Neuron (in vitro differentiated cells): ENCODE measurements around the gene PABPC3.

Source experiments
- H2AFZ ChIP-seq: one replicate; pipeline ENCODE4 v1.6.1; 2013; ENCODE audit warnings: low read depth, mild to moderate bottlenecking, inconsistent platforms, low read length, moderate library complexity
- H3K27me3 ChIP-seq: one replicate; pipeline ENCODE4 v1.6.1; 2013; ENCODE audit warnings: low read length; ENCODE audit not compliant: insufficient read depth
- H3K36me3 ChIP-seq: one replicate; pipeline ENCODE4 v1.6.1; 2013; ENCODE audit warnings: low read length; ENCODE audit not compliant: insufficient read depth
- H3K4me1 ChIP-seq: one replicate; pipeline ENCODE4 v1.6.1; 2013; ENCODE audit warnings: low read length; ENCODE audit not compliant: insufficient read depth
- H3K4me3 ChIP-seq: 2 replicates; pipeline ENCODE4 v1.5.1; 2013; ENCODE audit warnings: mild to moderate bottlenecking, low read length, moderate library complexity
- H3K9me3 ChIP-seq: one replicate; pipeline ENCODE4 v1.6.1; 2013; ENCODE audit warnings: low read length

Gene PABPC3

GRCh38 chr13:25118378-25118905, 22.5 kb downstream of the PABPC3 start:
- no peak overlapping the region for H3K4me3 ChIP-seq
- peaks cover 2% of the 10 kb centered on the region for H3K27me3 ChIP-seq
- H3K4me1 ChIP-seq: peaks cover 6% of the 10 kb centered on the region
- H2AFZ ChIP-seq: no peak overlapping the region
- no peaks in the 10 kb centered on the region for H3K9me3 ChIP-seq
- H3K36me3 ChIP-seq: no peaks in the 10 kb centered on the region

- H3K4me1 ChIP-seq: no peaks in the 10 kb centered on the region
- H3K27me3 ChIP-seq: no peaks in the 10 kb centered on the region
- H3K36me3 ChIP-seq: no peaks in the 10 kb centered on the region
- peaks cover 1% of the 10 kb centered on the region for H3K9me3 ChIP-seq
- H3K4me3 ChIP-seq: no peak overlapping the region
- H2AFZ ChIP-seq: no peak overlapping the region
Measured at GRCh38 chr13:25130944-25131343, 35.0 kb downstream of the PABPC3 start.

GRCh38 chr13:25131881-25132420, 36.0 kb downstream of the PABPC3 start:
- H3K27me3 ChIP-seq: peaks cover 6% of the 10 kb centered on the region
- peaks cover 4% of the 10 kb centered on the region for H3K4me1 ChIP-seq
- no peak overlapping the region for H2AFZ ChIP-seq
- peaks cover 1% of the 10 kb centered on the region for H3K9me3 ChIP-seq
- H3K4me3 ChIP-seq: no peak overlapping the region
- no peaks in the 10 kb centered on the region for H3K36me3 ChIP-seq

GRCh38 chr13:25132751-25133390, 36.9 kb downstream of the PABPC3 start:
- Histone ChIP-seq H3K36me3 (no peaks in the 10 kb centered on the region), H3K4me3 (no peak overlapping the region)

GRCh38 chr13:25135896-25136295, 40.0 kb downstream of the PABPC3 start:
- Histone ChIP-seq H3K4me1 (peaks cover 8% of the 10 kb centered on the region), H3K9me3 (peaks cover 1% of the 10 kb centered on the region), H3K4me3 (no peak overlapping the region), H3K27me3 (peaks cover 12% of the 10 kb centered on the region), H3K36me3 (no peaks in the 10 kb centered on the region), H2AFZ (no peak overlapping the region)

More at GRCh38 chr13:25132751-25133390, 36.9 kb downstream of the PABPC3 start:
- Histone ChIP-seq H2AFZ (no peak overlapping the region), H3K4me1 (peaks cover 8% of the 10 kb centered on the region), H3K27me3 (peaks cover 8% of the 10 kb centered on the region), H3K9me3 (peaks cover 1% of the 10 kb centered on the region)

- Histone ChIP-seq H3K4me1 (peaks cover 8% of the 10 kb centered on the region), H3K9me3 (peaks cover 1% of the 10 kb centered on the region), H3K4me3 (no peak overlapping the region), H3K27me3 (peaks cover 12% of the 10 kb centered on the region), H2AFZ (no peak overlapping the region), H3K36me3 (no peaks in the 10 kb centered on the region)
Measured at GRCh38 chr13:25136880-25137787, 41.2 kb downstream of the PABPC3 start.

- no peak overlapping the region for H2AFZ ChIP-seq
- peaks cover 12% of the 10 kb centered on the region for H3K27me3 ChIP-seq
- H3K36me3 ChIP-seq: no peaks in the 10 kb centered on the region
- H3K4me1 ChIP-seq: peaks cover 8% of the 10 kb centered on the region
- no peak overlapping the region for H3K4me3 ChIP-seq
- H3K9me3 ChIP-seq: peaks cover 1% of the 10 kb centered on the region
Measured at GRCh38 chr13:25137788-25138115, 41.8 kb downstream of the PABPC3 start.

GRCh38 chr13:25141042-25141441, 45.1 kb downstream of the PABPC3 start:
- Histone ChIP-seq H3K36me3 (no peaks in the 10 kb centered on the region), H3K9me3 (no peaks in the 10 kb centered on the region), H3K27me3 (peaks cover 12% of the 10 kb centered on the region), H3K4me1 (peaks cover 8% of the 10 kb centered on the region), H2AFZ (no peak overlapping the region), H3K4me3 (no peak overlapping the region)

- Histone ChIP-seq H2AFZ (no peak overlapping the region), H3K27me3 (no peaks in the 10 kb centered on the region), H3K9me3 (no peaks in the 10 kb centered on the region), H3K4me1 (no peaks in the 10 kb centered on the region), H3K4me3 (no peak overlapping the region), H3K36me3 (no peaks in the 10 kb centered on the region)
Measured at GRCh38 chr13:25143706-25144105, 47.8 kb downstream of the PABPC3 start.

GRCh38 chr13:25147638-25148401, 51.9 kb downstream of the PABPC3 start:
- Histone ChIP-seq H3K9me3 (no peaks in the 10 kb centered on the region), H3K4me1 (no peaks in the 10 kb centered on the region)

GRCh38 chr13:25148402-25148771, 52.5 kb downstream of the PABPC3 start:
- Histone ChIP-seq H3K36me3 (no peaks in the 10 kb centered on the region), H3K9me3 (no peaks in the 10 kb centered on the region), H3K4me3 (no peak overlapping the region), H2AFZ (no peak overlapping the region), H3K4me1 (no peaks in the 10 kb centered on the region), H3K27me3 (no peaks in the 10 kb centered on the region)

More at GRCh38 chr13:25147638-25148401, 51.9 kb downstream of the PABPC3 start:
- H3K36me3 ChIP-seq: no peaks in the 10 kb centered on the region
- no peak overlapping the region for H2AFZ ChIP-seq
- H3K27me3 ChIP-seq: no peaks in the 10 kb centered on the region
- no peak overlapping the region for H3K4me3 ChIP-seq
